Measurements from ENCODE around the gene GTPBP6. TPM values are rescaled to one million over a fixed set of nuclear protein-coding genes. Genes with fewer than 3 reads are reported as not detected.

The GTPBP6 gene
- total and polyA plus RNA-seq, 2 donors (not counting 3 experiments of a cell fraction or from before 2014, with no cell fraction given) = 39.1 to 63.5 TPM

DNA sequence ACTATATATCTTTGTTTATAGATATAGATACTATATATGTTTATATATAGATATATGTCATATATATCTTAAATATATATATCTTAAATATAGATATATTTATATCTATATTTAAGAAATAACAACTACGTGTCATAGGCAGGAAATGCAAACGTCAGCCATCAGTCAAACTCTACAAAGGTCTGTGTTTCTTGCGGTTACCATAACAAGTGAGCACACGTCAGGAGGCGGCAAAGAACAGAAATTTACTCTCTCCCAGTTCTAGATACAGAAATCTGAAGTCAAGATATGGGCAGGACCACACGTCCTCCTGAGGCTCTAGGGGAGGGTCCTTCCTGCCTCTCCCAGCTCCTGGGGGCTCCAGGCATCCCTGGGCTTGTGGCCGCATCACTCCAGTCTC, 30.9 kb downstream of the GTPBP6 start:
- H3K9ac ChIP-seq (replicated peaks; ENCODE audit: extremely low read depth, insufficient read depth, low read length) = no peak overlapping the region
- no peak overlapping the region for H3K4me2 ChIP-seq (ENCODE audit: insufficient read depth, low read length)
- intact Hi-C loops (cut with micrococcal nuclease) (no loop called here), dilution Hi-C loops (cut with MboI; ENCODE audit: extremely low pct_ligation_motif_present, low sequenced_read_pairs) (no loop called here)
- no TSS peak for BruUV-seq (replicated peaks)
- FAIRE-seq (no peak), DNase-seq (ENCODE audit: low read depth, low spot score) (no peak)
- no peaks in the 10 kb centered on the region for H3K27me3 ChIP-seq (ENCODE audit: control insufficient read depth in 2 of 2, insufficient read depth in 2 of 2, low read length in 2 of 2)
- H4K20me1 ChIP-seq (replicated peaks; ENCODE audit: control insufficient read depth, extremely low read depth, insufficient read depth, low read length) = no peaks in the 10 kb centered on the region
- no peak for TF ChIP-seq JUN (IDR thresholded peaks at IDR 0.05; ENCODE audit: borderline replicate concordance, insufficient read depth, insufficient read length, low read depth)
- no peak for TF ChIP-seq GATA2 (IDR thresholded peaks at IDR 0.05; ENCODE audit: insufficient read depth, insufficient read length, low read depth, low read length)
- no peak for TF ChIP-seq FOS (IDR thresholded peaks at IDR 0.05; ENCODE audit: borderline replicate concordance, insufficient read depth, low read length)
- TF ChIP-seq, protein P1, sequence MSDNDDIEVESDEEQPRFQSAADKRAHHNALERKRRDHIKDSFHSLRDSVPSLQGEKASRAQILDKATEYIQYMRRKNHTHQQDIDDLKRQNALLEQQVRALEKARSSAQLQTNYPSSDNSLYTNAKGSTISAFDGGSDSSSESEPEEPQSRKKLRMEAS (IDR thresholded peaks at IDR 0.05; ENCODE audit: insufficient read depth, insufficient read length) = no peak
- TF ChIP-seq EZH2 (IDR thresholded peaks at IDR 0.05; ENCODE audit: borderline replicate concordance, low read depth, low read length, severe bottlenecking) = no peak
- no peak for TF ChIP-seq POLR2A (IDR thresholded peaks at IDR 0.05; ENCODE audit: low read depth, low read length)
- TF ChIP-seq, protein P2, sequence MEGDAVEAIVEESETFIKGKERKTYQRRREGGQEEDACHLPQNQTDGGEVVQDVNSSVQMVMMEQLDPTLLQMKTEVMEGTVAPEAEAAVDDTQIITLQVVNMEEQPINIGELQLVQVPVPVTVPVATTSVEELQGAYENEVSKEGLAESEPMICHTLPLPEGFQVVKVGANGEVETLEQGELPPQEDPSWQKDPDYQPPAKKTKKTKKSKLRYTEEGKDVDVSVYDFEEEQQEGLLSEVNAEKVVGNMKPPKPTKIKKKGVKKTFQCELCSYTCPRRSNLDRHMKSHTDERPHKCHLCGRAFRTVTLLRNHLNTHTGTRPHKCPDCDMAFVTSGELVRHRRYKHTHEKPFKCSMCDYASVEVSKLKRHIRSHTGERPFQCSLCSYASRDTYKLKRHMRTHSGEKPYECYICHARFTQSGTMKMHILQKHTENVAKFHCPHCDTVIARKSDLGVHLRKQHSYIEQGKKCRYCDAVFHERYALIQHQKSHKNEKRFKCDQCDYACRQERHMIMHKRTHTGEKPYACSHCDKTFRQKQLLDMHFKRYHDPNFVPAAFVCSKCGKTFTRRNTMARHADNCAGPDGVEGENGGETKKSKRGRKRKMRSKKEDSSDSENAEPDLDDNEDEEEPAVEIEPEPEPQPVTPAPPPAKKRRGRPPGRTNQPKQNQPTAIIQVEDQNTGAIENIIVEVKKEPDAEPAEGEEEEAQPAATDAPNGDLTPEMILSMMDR (IDR thresholded peaks at IDR 0.05; ENCODE audit: extremely low read depth in 1 of 2, insufficient read depth in 1 of 2, low read depth in 1 of 2, low read length in 2 of 2) = no peak
- TF ChIP-seq POLR2AphosphoS5 (IDR thresholded peaks at IDR 0.05; ENCODE audit: insufficient read depth, low read depth, low read length) = no peak
- no peak for TF ChIP-seq MYC (IDR thresholded peaks at IDR 0.05; ENCODE audit: low read depth, low read length)
- H3K9me3 ChIP-seq (replicated peaks; ENCODE audit: control insufficient read depth, insufficient read depth, low read length) = no peaks in the 10 kb centered on the region
- no peaks in the 10 kb centered on the region for H3K79me2 ChIP-seq (ENCODE audit: control insufficient read depth, insufficient read depth, low read length)
- ChIA-PET CTCF (no interaction called here), POLR2A (no interaction called here)
- no peaks in the 10 kb centered on the region for H3K9me1 ChIP-seq (replicated peaks; ENCODE audit: control insufficient read depth, extremely low read depth, insufficient read depth, low read length)
- H3K27ac ChIP-seq (ENCODE audit: insufficient read depth, low read depth, low read length) = no peak overlapping the region
- H3K4me3 ChIP-seq (replicated peaks in 1 of 3; ENCODE audit: insufficient read depth in 1 of 3, low read depth in 1 of 3, low read length in 3 of 3) = no peak overlapping the region
- no peak overlapping the region for H2AFZ ChIP-seq (ENCODE audit: low read depth, low read length)
- no peaks in the 10 kb centered on the region for H3K4me1 ChIP-seq (ENCODE audit: control insufficient read depth, extremely low read depth, insufficient read depth, low read length)
- no peaks in the 10 kb centered on the region for H3K36me3 ChIP-seq (ENCODE audit: control insufficient read depth in 2 of 2, extremely low read depth in 1 of 2, insufficient read depth in 2 of 2, low read length in 2 of 2)
